ENCODE data around the gene FAM135A.

DNA sequence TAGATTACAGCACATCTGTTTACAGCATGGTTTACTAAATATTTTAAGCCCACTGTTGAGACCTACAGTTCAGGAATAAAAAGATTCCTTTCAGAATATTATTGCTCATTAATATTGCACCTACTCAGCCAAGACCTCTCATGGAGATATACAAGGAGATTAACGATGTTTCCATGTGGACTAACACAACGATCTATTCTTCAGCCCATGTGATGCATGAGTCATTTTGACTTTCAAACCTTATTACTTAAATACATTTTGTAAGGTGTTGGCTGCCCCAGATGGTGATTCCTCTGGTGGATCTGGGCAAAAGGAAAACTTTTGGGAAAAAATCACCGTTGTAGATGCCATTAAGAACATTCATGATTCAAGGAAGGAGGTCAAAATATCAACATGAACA lies 105.4 kb downstream of the FAM135A start:
- TF ChIP-seq, protein P1, sequence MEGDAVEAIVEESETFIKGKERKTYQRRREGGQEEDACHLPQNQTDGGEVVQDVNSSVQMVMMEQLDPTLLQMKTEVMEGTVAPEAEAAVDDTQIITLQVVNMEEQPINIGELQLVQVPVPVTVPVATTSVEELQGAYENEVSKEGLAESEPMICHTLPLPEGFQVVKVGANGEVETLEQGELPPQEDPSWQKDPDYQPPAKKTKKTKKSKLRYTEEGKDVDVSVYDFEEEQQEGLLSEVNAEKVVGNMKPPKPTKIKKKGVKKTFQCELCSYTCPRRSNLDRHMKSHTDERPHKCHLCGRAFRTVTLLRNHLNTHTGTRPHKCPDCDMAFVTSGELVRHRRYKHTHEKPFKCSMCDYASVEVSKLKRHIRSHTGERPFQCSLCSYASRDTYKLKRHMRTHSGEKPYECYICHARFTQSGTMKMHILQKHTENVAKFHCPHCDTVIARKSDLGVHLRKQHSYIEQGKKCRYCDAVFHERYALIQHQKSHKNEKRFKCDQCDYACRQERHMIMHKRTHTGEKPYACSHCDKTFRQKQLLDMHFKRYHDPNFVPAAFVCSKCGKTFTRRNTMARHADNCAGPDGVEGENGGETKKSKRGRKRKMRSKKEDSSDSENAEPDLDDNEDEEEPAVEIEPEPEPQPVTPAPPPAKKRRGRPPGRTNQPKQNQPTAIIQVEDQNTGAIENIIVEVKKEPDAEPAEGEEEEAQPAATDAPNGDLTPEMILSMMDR (conservative IDR thresholded peaks at IDR 0.05), result no peak
- no peak for TF ChIP-seq EZH2 (IDR thresholded peaks at IDR 0.05; ENCODE audit: low read depth)

Measured in PC-9 (cell line).